GM12873 (cell line): ENCODE measurements around the gene BTG4.

Experiments
- TF ChIP-seq, protein P1 (sequence below): IDR thresholded peaks from 2 replicates; pipeline ENCODE4 v1.5.1; 2012; ENCODE audit warnings: low read depth, mild to moderate bottlenecking, moderate library complexity, low read length, control low read depth; ENCODE audit not compliant: insufficient read depth; ENCODE audit errors: missing control alignments

Gene BTG4

DNA sequence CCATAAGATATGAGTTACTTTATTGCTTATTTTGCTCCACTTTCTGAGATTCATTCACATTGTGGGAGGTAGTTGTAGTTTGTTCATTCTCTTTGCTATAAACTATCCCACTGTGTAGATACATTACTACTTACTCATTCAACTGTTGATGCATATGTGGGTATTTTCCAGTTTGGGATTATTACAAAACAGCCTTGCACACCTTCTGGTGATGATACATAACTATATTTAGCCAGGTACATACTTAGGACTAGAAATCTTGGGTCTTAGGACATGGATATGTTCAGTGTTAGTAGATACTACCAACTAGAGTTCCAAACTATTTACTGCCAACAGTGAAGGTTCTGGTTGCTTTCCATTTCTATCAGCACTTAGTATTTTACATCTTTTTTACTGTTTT lies 37.8 kb downstream of the BTG4 start:
- TF ChIP-seq, protein P1, sequence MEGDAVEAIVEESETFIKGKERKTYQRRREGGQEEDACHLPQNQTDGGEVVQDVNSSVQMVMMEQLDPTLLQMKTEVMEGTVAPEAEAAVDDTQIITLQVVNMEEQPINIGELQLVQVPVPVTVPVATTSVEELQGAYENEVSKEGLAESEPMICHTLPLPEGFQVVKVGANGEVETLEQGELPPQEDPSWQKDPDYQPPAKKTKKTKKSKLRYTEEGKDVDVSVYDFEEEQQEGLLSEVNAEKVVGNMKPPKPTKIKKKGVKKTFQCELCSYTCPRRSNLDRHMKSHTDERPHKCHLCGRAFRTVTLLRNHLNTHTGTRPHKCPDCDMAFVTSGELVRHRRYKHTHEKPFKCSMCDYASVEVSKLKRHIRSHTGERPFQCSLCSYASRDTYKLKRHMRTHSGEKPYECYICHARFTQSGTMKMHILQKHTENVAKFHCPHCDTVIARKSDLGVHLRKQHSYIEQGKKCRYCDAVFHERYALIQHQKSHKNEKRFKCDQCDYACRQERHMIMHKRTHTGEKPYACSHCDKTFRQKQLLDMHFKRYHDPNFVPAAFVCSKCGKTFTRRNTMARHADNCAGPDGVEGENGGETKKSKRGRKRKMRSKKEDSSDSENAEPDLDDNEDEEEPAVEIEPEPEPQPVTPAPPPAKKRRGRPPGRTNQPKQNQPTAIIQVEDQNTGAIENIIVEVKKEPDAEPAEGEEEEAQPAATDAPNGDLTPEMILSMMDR, result no peak

DNA sequence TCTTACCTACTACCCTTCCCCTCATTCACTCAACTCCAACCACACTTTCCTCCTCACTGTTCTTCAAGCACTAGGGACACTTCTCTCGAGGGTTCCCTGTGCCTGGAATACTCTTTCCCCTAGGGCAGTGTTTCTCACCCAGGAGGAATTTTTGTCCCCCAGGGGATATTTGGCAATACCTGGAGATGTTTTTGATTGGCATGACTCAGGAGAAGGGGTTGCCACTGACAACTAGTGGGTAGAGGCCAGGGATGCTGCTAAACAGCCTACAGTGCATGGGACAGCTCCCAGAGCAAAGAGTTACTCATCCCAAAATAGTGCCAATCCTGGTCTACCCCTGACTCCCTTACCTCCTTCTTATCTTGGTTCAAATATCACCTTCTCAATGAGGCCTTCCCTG lies 40.0 kb downstream of the BTG4 start:
- TF ChIP-seq, protein P1, result no peak

DNA sequence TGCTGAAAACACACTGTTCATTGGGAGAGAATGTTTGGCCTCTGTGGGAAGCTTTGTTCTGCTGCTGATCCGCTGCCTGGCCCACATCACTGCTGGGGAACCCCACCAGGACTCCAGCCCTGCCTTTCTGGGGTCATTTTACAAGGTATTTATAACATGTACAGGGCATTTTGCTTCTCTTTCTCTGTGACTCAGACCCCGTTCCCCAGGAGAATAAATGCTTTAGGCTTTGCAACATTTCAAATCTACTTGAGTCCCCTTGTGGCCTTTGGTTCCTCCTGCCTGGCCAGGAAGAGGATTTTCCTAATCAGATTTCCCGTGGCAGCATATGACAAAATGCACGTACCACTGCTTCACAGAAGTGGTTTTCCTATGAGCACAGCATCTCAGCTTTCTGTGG lies 43.0 kb downstream of the BTG4 start:
- TF ChIP-seq, protein P1, result no peak

DNA sequence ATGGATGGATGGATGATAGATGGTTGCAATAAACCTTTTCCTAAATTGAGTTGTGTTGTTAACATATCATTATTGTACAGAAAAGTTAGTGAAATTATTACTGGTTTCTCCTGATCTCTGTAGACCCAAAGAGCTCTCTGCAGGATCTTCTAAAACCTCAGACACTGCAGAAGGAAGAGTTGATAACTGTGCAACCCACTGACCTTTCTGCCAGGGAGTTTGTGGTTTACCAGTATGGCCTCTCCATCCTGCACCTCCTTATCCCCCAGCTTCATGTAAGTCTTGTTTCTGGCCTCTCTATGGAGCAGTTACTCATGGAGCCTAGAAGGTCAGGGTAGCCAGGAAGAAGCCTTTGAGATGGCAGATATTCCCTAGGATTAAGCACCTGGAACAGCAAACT lies 45.6 kb downstream of the BTG4 start:
- TF ChIP-seq, protein P1, result no peak

DNA sequence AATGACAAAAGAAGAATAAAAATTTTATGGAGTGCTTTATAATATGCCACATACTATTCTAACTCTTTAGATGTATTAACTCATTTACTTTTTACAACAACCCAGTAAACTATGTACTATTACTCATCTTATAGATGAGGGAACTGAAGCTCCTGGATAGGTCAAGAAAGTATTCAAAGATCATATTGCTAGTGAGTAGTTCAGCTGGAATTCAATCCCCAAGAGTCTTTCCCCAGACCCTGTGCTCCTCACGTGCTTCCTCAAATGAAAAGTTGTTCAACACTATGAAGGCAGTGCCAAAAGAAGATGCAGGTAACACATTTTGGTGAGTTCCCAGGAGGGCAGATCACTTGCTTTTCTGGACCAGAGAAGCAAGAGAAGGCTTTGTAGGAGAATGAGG lies 46.8 kb downstream of the BTG4 start:
- TF ChIP-seq, protein P1, result no peak

DNA sequence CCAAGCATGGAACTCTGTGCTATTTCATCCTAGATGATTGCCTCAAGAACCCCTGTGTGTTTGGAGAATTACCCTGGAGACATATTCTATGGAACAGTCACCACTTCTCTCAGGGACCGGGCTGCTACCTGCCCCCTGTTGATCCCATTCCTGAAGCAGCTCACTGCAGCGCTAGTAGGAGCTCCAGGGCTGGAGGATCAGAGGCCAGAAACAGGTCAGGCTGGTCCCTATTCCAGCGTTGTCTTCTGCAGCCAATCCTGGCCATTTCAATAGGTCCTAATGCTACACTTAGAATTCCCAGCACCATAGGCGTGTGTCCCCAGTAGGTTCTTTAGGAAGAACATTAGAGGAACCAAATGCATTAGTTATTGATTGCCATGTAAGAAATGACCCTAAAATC lies 48.9 kb downstream of the BTG4 start:
- TF ChIP-seq, protein P1, result no peak

DNA sequence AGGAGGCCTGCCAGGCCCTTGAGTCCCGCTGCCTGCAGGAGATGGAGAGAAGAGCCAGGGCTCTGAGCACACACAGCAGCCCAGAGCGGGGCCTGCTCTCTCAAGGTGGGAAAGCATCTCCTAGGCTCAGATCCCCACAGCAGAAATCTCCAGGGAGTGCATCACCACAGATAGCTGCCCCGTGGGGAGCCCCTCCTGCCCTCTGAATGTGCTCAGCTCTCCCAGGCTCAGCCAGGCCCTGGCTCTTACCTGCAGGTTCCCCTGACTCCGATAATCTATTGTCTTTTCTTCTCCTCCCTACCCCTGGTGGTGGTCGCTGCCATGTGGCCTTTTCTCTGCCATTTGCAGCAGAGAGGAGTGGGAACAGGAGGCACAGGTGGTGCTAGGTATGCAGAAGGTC lies 49.9 kb downstream of the BTG4 start:
- TF ChIP-seq, protein P1, result no peak

DNA sequence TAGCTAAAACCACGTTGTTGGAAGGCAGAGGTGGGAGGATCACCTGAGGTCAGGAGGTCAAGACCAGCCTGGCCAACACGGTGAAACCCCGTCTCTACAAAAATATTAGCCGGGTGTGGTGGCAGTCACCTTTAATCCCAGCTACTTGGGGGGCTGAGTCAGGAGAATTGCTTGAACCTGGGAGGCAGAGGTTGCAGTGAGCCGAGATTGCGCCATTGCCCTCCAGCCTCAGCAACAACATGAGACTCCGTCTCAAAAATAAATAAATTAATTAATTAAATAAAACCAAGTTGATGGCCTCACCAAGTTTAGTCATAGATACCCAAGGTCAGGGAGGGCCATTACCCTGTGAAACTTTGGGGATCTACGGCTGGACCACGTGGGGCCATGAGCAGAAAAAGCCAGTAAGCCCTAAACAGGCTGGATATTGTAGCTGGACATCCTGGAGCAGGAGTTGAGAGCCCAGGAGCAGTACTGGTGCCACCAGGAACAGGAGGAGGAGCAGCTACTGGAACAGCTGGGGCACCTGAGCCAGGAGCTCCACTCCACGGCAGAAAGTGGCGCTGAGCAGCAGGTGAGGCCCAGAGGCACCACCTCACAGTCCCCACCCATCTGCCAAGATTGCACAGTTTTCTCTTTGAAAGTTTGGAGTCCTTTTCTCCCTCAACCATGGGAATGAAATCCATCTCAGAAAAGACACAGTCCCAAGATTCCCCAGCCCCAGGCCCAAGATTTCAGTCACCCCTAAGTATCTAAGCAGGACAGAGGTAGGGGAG lies 50.5 kb downstream of the BTG4 start:
- TF ChIP-seq, protein P1, result no peak
